GM12801 (cell line): ENCODE data around the gene SPOCK1.

ENCODE experiments used
- CTCF ChIP-seq: IDR thresholded peaks from one replicate; pipeline ENCODE4 v1.5.1; 2011; ENCODE audit warnings: control low read depth; ENCODE audit not compliant: insufficient read length; ENCODE audit errors: extremely low read depth

SPOCK1 gene

GRCh38 chr5:137381555-137381954, 117.6 kb downstream of the SPOCK1 start:
- no peak for TF ChIP-seq CTCF

DNA sequence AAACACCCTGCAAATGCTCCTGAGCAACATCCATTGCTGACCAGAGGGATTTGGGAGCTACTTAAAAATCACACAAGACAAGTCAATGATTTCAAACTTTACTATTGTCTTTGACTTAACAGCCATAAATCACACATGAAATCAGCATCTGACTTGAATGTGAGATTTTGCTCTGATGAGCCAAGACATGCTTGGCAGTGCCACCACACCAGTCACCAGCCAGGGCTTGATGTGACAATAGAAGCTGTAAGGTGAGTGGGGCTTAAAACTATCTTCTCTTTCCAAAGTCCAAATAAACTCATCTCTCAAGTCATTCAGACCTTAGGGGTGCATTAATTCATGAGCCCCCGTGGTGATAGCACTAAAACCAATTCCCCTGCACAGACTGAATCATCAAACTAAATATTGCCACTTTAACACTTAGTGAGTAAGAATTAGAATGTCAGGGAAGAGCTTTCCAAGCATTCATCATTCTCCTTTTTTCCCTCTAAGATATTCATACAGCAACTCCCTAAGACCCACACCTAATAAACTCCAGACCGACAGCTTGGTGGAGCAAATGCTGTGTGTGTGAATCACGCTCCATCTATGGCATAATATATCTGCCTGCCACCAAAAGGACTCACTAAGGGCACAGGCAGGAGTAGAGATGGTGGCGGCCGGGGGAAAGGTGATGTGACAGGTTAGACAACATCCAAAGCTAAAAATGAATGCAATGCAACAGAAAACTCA, 119.4 kb downstream of the SPOCK1 start:
- no peak for TF ChIP-seq CTCF

DNA sequence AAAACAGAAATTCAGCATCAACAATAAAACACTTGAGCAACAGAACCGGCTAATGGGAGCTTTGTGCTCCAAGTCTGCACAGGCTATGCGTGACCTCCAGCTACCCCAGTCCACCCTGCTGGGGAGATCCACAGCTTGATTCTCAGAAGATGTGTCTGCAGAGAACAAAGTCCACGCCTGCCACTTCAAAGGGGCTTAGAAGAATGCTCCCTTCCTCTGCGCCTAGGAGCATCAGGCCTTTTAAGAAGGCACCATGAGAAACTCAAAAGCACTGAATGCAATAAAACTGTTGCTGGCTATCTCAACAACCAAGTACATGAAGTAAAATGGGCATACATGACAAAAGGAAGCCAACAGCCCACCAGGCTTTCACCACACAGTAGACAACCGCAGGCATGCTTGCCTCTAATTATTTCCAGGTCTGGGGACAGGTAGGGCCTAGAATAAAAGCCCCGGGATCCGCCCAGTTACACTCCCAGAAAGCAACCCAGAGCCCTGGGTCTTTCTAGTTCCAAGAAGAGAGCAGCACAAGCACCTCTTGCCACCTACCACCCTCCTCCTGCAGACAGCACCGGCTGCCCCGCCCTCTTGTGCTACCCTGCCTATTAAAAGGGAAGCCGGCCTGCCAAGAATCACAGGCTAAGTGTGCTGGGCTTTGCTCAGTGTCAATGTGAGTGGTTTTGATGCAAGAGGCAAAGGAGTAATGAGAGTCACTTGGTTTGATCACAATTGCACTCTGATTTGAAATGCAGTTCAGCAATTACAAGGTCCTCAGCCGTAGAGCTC, 123.2 kb downstream of the SPOCK1 start:
- no peak for TF ChIP-seq CTCF

DNA sequence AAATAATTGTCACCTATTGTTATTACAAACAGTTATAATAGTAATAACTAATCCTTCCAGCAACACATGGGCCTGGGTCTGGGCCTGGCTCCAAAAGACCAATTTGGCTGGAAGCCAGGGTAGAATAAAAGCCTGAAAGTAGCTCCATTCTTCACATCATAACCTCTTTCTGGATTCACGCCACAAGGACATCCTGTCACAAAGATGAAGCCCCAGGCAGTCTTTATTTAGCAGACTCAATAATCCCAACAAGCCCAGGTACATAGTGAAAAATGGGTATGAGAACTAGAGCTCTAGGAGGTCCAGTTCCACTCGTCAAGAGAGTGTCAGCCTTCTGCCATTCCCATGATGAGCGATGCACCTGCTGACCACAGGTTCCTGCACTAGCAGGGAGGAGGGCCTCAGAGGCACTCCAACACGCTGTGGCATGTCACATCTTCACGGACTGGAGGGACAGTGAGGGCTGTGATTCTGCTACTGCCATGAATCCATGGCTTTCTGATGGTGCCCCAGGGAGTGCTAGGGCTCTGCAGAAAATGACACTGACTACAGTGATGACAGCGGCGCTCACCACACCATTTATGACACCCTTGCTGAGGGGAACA, 124.9 kb downstream of the SPOCK1 start:
- no peak for TF ChIP-seq CTCF

DNA sequence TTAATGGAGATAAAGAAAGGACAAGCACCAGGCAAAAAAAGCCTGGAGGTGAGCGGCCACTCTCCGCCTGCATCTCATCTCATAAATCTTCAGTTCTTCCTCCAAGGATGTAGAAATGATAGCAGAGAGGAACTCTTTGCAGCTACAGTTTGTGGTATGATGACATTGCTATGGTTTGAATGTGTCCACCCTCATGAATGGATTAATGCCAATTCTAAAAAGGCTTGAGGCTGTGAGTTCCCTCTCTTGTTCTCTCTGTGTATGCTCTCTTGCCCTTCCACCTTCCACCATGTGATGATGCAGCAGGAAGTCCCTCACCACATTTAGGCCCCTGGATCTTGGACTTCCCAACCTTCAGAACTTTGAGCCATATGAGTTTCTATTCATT, 126.4 kb downstream of the SPOCK1 start:
- no peak for TF ChIP-seq CTCF

DNA sequence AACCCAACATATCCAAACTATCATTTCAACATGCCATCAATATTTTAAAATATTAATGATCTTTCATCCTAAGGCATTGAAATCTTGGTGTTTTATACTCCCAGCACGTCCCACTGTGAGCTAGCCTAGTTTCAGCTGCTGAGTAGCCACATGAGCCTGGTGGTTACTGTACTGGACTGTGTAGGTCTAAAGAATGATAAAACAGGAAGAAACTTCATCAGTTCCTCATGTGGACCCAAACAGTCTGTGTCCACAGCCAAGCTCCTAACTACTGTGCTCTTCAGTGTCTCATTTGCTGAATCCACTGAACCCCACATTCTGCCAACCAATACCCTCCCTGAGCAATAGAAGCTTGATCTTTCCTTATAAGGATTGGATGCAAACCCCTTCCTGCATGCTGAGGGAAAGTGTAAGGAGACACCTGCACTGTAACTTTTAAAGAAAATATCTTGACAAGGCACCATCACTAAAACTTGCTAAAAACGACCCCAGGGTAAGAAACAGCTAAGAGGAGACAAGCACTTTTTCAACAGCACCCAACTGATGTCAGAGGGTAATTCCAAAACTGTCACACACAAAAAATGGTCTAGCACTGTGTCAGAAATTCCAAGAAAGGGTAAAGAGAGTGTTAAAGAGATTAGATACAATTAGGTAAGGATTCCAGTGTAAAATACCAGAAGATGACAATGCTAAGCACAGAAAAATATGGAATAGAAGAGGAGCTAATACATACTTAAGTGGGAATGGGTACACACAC, 126.9 kb downstream of the SPOCK1 start:
- no peak for TF ChIP-seq CTCF
